Mesothelial cell of epicardium (in vitro differentiated cells): ENCODE data around the gene GRID1. TPM values are rescaled to one million over a fixed set of nuclear protein-coding genes. Genes with fewer than 3 reads are reported as not detected.

Source experiments
- DNase-seq, 2 experiments: peaks; one replicate each; pipeline ENCODE4 v3.0.0; 2021; ENCODE audit warnings: low spot score in 2 of 2; ENCODE audit not compliant: unreplicated experiment in 2 of 2
- H3K27ac Mint-ChIP-seq: 2 replicates; pipeline ENCODE4 v1.8.0; 2021; ENCODE audit warnings: mixed read lengths
- H3K27me3 Mint-ChIP-seq: 2 replicates; pipeline ENCODE4 v1.8.0; 2021; ENCODE audit warnings: low read depth, mixed read lengths
- H3K36me3 Mint-ChIP-seq: 2 replicates; pipeline ENCODE4 v1.8.0; 2021; ENCODE audit warnings: mixed read lengths
- H3K4me1 Mint-ChIP-seq: 2 replicates; pipeline ENCODE4 v1.8.0; 2021; ENCODE audit warnings: mixed read lengths
- H3K4me3 Mint-ChIP-seq: 2 replicates; pipeline ENCODE4 v1.8.0; 2021; ENCODE audit warnings: mild to moderate bottlenecking, moderate library complexity, mixed read lengths
- H3K9me3 Mint-ChIP-seq: 2 replicates; pipeline ENCODE4 v1.8.0; 2021; ENCODE audit warnings: mixed read lengths
- total RNA-seq: library from RNA; stranded (reverse); gene quantifications from 3 replicates; pipeline ENCODE4 v1.2.1, GENCODE V29; 2021
- TF ChIP-seq, protein P1 (sequence below): fragments of 200-600 bp; sonication (generic); IDR thresholded peaks from one replicate; pipeline ENCODE4 v1.5.0; 2021; ENCODE audit warnings: antibody characterized with exemption; ENCODE audit not compliant: unreplicated experiment

GRID1 gene
- total RNA-seq, 1 donor from 2014 or later: 0.22 TPM

DNA sequence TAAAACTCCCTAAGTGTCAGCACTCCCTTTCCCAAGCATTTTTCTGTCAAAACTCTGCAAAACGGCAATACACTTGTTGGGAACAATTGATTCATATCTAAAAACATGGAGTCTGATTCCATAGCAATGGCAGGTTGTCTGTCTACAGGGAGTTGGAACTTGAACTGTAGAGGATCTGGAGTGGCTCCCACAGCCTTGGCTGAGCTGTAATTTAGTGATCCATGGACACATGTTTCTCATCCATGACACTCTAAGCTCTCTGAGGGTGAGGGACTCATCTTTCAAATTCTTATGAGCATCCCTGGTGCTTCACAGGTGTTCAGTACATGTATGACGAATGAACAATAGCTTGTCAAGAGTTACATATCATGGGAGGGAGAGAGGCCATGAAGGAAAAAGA is 466.1 kb downstream of the GRID1 start:
- Mint-ChIP-seq H3K4me3 (no peak overlapping the region), H3K4me1 (no peaks in the 10 kb centered on the region), H3K27me3 (no peaks in the 10 kb centered on the region), H3K36me3 (no peaks in the 10 kb centered on the region), H3K9me3 (no peaks in the 10 kb centered on the region), H3K27ac (no peak overlapping the region)
- DNase-seq: no peak
- TF ChIP-seq, protein P1, sequence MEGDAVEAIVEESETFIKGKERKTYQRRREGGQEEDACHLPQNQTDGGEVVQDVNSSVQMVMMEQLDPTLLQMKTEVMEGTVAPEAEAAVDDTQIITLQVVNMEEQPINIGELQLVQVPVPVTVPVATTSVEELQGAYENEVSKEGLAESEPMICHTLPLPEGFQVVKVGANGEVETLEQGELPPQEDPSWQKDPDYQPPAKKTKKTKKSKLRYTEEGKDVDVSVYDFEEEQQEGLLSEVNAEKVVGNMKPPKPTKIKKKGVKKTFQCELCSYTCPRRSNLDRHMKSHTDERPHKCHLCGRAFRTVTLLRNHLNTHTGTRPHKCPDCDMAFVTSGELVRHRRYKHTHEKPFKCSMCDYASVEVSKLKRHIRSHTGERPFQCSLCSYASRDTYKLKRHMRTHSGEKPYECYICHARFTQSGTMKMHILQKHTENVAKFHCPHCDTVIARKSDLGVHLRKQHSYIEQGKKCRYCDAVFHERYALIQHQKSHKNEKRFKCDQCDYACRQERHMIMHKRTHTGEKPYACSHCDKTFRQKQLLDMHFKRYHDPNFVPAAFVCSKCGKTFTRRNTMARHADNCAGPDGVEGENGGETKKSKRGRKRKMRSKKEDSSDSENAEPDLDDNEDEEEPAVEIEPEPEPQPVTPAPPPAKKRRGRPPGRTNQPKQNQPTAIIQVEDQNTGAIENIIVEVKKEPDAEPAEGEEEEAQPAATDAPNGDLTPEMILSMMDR: no peak

DNA sequence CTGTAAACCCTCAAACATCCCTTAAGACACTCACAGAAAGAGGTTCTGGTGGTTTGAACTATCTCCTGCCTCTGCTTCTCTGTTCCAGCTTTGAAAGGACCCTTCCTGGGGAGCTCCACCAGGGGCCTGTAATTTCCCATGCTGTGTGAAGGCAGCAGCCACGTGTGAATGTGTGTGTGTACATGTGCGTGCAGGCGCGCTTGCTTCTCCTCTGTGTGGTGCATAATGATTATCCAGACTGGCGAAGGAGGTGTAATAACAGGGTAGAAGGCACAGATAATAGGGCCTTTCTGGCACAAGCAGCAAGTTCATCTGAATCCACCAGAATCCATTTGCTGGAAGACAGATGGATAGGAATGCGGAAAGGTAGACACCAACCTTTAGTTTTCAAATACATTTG is 466.5 kb downstream of the GRID1 start:
- Mint-ChIP-seq H3K36me3 (no peaks in the 10 kb centered on the region), H3K4me3 (no peak overlapping the region), H3K9me3 (no peaks in the 10 kb centered on the region), H3K27me3 (no peaks in the 10 kb centered on the region), H3K27ac (no peak overlapping the region), H3K4me1 (no peaks in the 10 kb centered on the region)
- DNase-seq: no peak
- TF ChIP-seq, protein P1: no peak

DNA sequence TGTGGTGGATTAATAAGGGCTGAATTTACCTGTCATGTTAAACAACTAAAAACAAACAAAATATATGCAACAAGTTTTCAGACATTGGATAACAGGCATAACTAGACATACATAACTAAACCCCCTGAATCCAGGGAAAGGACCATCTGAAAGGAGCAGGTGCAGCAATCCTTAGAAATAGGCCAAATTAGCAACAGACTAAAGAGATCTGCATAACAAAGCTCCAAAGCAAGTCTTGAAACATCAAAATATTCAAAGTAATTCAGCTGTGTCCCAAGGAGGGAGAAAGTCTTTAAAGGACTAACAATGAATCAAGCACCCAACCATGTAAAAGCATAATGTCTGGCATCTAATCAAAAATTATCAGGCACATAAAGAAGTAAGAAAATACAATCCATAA is 475.1 kb downstream of the GRID1 start:
- Mint-ChIP-seq H3K27ac (no peak overlapping the region), H3K4me1 (no peaks in the 10 kb centered on the region), H3K4me3 (no peak overlapping the region), H3K27me3 (peaks cover 26% of the 10 kb centered on the region), H3K9me3 (no peaks in the 10 kb centered on the region), H3K36me3 (no peaks in the 10 kb centered on the region)
- TF ChIP-seq, protein P1: no peak
- DNase-seq: no peak

DNA sequence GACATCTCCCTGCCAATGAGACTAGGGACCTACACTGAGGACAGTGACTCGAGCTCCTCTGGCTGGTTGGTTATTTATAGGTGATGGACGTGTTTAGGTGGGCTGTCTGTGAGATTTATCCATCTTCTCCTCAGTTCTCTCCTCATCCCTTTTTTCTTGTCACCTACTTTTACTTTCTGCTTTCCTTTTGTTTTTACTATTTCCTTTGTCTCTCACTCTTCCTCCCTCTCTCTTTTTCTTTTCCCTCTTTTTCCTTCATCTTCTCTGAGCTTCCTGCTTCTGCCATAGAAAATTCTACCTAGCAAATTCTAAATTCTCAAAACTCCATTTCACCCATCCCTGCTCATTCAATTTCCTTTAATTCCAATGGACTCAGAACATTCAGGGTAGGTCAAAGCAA is 478.0 kb downstream of the GRID1 start:
- TF ChIP-seq, protein P1: no peak
- no peak overlapping the region for H3K27ac Mint-ChIP-seq
- no peak overlapping the region for H3K4me3 Mint-ChIP-seq
- no peaks in the 10 kb centered on the region for H3K36me3 Mint-ChIP-seq
- no peaks in the 10 kb centered on the region for H3K9me3 Mint-ChIP-seq
- no peaks in the 10 kb centered on the region for H3K4me1 Mint-ChIP-seq
- no peak for DNase-seq
- peaks cover 30% of the 10 kb centered on the region for H3K27me3 Mint-ChIP-seq

DNA sequence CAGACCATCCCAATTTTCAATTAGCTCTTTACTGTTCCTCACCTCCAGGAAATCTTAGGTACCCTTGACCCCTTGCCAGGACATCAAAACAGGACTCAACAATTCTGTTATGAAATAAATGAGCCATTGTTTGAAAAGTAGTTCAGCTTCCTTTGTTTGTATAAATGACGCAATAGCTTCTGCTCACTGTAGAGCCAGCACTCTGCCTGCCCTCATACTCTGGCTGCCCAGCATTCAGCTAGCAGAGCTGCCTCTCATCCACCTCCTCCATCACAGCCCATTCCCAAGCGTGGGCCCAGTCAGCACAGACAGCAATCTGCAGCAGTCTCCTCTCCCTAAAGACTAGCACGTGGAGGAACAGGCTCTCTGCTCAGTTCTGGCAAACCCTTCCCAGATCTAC is 478.6 kb downstream of the GRID1 start:
- Mint-ChIP-seq H3K36me3 (no peaks in the 10 kb centered on the region), H3K27me3 (peaks cover 31% of the 10 kb centered on the region), H3K9me3 (peaks cover 1% of the 10 kb centered on the region), H3K4me3 (no peak overlapping the region), H3K4me1 (no peaks in the 10 kb centered on the region), H3K27ac (no peak overlapping the region)
- no peak for DNase-seq
- TF ChIP-seq, protein P1: no peak

DNA sequence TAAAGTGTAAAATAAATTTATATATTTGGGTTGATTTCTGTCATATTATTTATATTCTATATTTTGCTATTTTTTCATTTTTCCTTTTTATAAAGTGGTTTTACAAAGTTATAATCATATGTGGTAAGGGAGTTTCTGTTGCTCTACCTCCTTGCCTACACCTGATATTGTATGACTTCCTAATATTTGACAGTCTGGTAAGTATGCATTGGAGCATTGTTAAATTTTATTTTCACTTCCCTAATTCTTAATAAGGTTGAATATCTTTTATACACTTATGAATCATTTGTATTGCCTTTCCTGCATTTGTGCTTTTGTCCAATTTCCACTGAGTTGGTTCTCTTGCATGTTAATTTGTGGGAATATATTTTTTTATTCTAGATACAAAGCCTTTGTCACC is 492.4 kb downstream of the GRID1 start:
- TF ChIP-seq, protein P1: no peak
- no peak overlapping the region for H3K27ac Mint-ChIP-seq

More for the DNA sequence above, 492.4 kb downstream of the GRID1 start:
- H3K4me3 Mint-ChIP-seq: no peak overlapping the region
- DNase-seq: no peak
- peaks cover 1% of the 10 kb centered on the region for H3K27me3 Mint-ChIP-seq
- H3K4me1 Mint-ChIP-seq: no peaks in the 10 kb centered on the region
- peaks cover 11% of the 10 kb centered on the region for H3K9me3 Mint-ChIP-seq
- no peaks in the 10 kb centered on the region for H3K36me3 Mint-ChIP-seq
